ENCODE data around the gene NCKAP1.

GRCh38 chr2:182924306-182924705 lies 114.0 kb downstream of the NCKAP1 start:
- TF ChIP-seq, protein P1, sequence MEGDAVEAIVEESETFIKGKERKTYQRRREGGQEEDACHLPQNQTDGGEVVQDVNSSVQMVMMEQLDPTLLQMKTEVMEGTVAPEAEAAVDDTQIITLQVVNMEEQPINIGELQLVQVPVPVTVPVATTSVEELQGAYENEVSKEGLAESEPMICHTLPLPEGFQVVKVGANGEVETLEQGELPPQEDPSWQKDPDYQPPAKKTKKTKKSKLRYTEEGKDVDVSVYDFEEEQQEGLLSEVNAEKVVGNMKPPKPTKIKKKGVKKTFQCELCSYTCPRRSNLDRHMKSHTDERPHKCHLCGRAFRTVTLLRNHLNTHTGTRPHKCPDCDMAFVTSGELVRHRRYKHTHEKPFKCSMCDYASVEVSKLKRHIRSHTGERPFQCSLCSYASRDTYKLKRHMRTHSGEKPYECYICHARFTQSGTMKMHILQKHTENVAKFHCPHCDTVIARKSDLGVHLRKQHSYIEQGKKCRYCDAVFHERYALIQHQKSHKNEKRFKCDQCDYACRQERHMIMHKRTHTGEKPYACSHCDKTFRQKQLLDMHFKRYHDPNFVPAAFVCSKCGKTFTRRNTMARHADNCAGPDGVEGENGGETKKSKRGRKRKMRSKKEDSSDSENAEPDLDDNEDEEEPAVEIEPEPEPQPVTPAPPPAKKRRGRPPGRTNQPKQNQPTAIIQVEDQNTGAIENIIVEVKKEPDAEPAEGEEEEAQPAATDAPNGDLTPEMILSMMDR (IDR thresholded peaks at IDR 0.05 in 8 of 11, conservative IDR thresholded peaks at IDR 0.05 in 3 of 11): no peak
- TF ChIP-seq POLR2AphosphoS5 (IDR thresholded peaks at IDR 0.05): no peak
